Nucleus accumbens (tissue), 56 donors: ENCODE data around the gene POLR2H.

Source experiments
- DNase-seq, 56 donors: peaks; one replicate each; lab custom pipeline; 2025; lab: John Stamatoyannopoulos, UW

Gene POLR2H

GRCh38 chr3:184350618-184351017, 10.9 kb upstream of the POLR2H start:
- no peak for DNase-seq

- DNase-seq: no peak
Measured at GRCh38 chr3:184351511-184352148, 9.9 kb upstream of the POLR2H start.

DNA sequence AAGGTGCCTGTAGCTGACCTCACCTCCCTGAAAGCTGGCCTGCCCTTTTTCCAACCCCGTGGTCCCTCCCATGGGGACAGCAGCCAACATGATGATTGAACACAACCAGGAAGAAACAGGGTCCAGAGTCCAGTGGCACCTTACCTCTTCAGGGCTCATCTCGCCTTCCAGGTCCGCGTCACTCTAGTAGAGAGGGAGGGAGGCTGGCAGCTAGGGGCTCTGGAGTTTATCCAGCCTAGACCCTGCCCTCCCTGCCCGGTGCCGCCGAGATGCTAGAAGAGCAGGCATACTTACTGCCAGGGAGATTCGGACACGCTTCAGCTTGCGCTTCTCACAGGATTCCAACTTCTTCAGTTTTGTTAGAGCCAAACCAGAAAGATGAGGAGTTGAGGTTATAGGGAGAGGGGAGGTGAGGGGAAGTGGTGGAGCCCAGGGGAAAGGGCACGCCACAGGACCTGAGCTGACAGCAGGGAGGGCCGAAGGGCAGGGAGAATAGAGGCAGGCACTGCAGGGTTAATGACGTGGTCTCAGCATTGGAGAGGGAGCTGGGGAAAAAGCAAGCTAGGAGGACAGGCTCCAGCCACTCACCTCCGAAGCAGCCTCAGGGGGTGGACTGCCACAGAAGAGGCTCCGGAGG, 9.2 kb upstream of the POLR2H start:
- no peak for DNase-seq

DNA sequence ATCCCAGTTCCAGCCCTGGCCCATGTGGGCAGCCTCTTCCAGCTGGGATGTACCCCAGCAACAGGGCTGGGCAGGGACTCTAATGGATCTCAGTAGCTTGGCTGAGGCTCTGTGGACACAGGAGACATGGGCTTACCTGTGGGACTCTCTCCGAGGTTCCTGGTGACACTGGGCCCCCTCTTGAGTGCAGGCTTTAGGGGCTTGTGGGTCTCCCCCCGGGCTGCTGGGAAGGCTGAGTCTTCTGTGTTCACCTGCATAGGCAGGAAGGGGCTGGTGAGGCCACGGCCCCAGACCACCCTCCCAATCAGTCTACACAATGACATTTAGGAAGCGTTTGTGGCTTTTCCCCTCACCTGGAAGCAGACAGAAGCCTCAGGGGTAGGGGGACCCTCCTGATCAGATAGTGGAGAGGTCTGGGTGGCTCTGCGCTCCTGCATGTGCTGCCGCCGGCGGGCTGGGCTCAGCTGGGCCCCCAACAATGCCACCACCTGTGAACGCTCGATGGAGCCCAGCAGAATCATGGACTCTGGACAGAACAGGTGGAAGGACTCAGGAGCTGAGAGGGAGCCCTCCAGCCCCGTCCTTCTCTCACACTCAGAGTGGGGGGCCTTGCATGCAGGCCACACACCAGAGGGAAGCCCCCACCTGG, 8.5 kb upstream of the POLR2H start:
- no peak for DNase-seq

DNA sequence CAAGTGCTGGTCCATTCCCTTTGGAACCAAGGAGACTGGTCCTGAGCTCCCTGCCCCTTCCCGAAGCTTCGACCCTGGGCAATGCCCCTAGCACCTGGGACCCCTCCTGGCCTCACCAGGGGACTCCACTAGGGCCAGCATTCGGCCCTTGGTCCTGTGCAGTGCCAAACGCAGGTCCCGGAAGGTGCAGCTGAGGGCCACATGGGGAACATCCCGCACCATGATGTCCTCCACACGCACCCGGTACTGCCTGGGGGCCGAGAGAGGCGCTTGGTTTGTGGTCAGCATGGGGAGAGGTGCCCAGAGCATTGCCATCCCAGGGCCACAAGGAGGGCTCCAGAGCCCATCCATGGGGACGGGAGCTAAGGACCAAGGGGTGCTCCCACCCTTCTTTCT, 8.0 kb upstream of the POLR2H start:
- DNase-seq: no peak

GRCh38 chr3:184354121-184354728, 7.3 kb upstream of the POLR2H start:
- DNase-seq: peak in 21 of 56 donors; percentile 13 to 67 (median 24)

DNA sequence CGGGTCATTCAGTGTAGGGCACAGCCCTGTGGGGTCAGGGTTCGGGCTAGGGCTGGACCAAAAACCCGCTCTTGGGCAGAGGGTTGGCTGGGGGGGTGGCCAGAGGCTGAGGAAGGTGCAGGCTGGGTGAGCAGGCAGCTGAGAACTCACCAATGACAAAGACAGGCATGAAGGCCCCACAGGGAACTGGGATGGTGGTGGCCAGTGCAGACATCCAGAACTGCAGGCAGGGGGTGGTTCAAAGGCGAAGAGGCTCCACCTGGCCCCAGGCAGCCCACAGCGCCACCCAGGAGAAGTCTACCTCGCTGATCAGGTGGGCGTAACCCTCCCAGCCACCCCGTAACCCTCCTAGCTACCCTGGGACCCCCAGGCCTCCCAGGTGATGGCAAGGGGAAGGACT, 6.8 kb upstream of the POLR2H start:
- no peak for DNase-seq

DNA sequence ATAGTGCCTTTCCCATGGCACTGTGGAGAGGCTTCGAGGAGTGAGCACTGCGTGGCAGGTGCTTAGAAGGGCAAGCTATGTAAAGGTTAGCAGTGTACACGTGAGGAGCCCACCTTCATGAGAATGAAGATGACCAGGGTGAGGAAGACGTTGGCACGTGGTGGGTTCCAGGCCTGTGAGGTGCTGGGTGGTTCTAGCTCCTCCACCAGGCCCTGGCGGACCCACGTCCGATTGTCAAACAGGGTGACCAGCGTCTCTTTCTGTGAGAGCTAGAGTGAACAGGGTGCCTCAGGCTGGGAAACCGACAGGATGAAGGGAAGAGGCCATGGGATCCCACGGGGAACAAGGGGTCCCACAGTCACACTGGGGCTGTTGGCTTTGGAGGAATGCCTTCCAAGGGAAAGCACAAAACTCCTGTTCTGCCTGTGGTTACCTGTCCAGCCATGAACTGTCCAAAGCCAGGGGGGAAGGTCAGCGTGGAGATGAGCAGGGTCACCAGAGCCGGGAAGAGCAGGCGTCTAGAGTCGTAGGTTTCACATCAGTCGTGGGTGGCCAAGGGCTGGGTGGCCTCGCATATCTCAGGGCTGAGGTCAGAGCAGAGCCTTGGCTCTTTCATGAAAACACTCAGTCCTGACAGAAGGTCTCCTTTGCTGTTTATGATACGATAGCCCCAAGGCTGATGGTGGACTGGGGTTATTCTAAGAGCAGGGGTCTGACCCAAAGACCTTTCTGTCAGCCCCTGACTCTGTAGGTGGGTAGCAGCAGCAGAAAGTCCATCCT, 6.1 kb upstream of the POLR2H start:
- no peak for DNase-seq

- no peak for DNase-seq
Measured at GRCh38 chr3:184357248-184358123, 4.0 kb upstream of the POLR2H start.

DNA sequence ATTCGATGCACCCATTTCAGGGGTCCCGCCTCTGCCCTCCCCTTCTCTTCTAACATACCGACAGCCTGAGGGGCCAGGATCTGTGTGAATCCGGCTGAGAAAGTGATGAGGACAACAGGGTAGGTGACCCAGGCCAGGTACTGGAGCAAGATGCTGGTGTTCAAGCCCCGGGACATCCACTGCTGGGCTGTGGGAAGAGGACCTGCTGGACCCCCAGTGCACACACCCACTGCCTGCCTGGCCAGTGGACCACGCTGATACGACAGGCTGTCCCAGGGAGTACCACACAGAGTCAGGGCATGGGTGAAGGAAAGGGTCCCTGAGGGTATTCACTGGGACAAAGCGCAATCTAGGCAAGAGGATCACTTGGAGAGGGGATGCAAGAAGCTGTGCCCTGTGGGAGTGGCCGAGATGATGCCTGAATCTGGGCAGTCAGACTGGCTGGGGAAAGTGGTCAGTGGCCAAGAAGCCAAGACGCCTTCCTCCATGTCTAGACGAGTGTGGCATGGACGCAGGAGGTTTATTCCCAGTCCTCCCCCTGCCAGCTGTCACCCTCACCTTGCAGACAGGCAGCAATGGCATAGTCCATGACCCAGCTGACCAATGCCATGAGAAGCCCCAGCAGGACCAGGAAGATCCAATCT, 3.3 kb upstream of the POLR2H start:
- no peak for DNase-seq

DNA sequence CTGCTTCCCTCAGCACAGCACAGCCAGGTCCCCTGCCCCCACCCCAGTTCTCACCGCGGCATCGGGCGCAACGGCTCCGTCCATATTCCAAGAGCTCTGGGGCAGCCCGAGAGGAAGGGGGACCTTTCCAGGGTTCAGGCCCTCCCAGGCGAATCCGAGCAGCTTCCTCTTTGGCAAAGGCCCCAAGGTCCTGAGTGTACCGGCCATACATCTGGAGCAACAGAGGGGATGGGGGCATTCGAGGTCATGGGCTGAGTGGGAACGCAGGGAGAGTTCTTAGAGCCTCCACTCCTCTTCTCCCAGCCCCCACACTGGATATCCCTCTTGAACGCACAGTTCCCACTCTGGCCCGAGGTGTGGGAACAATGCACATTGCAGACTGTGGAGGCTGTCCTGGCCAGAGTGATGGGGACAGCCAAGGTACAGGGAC, 2.6 kb upstream of the POLR2H start:
- DNase-seq: no peak

- peak in 50 of 56 donors; percentile 6 to 85 (median 65) for DNase-seq
Measured at GRCh38 chr3:184359610-184360009, 1.9 kb upstream of the POLR2H start.

DNA sequence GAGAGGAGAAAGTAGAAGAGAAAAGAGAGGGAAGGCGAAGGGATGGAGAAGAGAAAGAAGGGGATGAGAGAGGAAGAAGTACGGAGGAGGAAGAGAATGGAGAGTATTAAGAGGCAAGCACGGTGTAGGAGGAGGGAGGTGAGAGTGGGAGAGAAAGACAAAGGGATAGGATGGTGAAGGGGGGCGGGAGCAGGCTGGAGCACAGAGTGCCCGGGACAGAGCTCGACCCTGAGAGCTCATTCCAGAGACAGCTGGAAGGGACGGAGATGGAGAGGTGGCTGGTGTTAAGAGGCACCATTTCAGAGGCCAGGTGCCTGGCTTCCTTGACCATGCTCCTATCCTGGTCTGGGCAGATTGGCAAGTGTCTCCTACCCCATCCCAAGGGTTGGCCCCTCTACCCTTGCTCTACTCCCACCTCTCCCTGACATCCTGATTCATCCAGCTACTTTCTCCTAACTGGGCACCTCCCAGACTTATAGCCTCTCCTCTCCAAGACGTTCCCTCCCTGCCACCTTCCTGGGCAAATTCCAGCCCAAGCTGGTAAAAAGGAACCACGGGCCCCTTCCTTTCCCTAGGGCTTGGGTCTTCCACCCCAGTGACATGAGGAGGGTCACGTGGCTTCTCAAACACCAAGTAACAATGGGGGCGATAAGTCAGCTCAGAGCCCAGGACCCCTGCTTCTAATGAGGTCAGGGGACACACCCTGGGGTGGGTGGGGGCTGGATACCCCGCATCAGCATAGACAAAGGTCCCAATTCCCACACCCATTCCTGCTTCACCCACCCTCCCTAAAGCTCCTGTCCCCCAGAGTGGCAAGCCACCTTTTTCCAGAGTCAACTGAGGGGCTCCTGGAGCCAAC, 1.2 kb upstream of the POLR2H start:
- DNase-seq: peak in 12 of 56 donors; percentile 8 to 63 (median 28)

- DNase-seq: peak in 3 of 56 donors; percentile 37 to 54 (median 47)
Measured at GRCh38 chr3:184360929-184361531, 480 bp upstream of the POLR2H start.

GRCh38 chr3:184361932-184362667, 590 bp downstream of the POLR2H start:
- peak in 48 of 56 donors; percentile 47 to 93 (median 78) for DNase-seq

- peak; percentile 38 to 95 (median 89) for DNase-seq
Measured at GRCh38 chr3:184362668-184363546, 1.4 kb downstream of the POLR2H start.
